PC-3 (cell line): Measurements from ENCODE around the gene RRBP1.

Experiments used
- CTCF ChIP-seq: fragments of 300-600 bp; sonication (generic); conservative IDR thresholded peaks from 2 replicates; pipeline ENCODE4 v1.5.1; 2017; ENCODE audit warnings: antibody characterized with exemption, low read depth, mild to moderate bottlenecking, low read length
- EZH2 ChIP-seq: fragments of 300-600 bp; sonication (generic); IDR thresholded peaks from one replicate; pipeline ENCODE4 v1.6.1; 2017; ENCODE audit warnings: antibody characterized with exemption, mild to moderate bottlenecking, low read length; ENCODE audit not compliant: unreplicated experiment

- TF ChIP-seq CTCF (no peak), EZH2 (no peak)
Measured at GRCh38 chr20:17614176-17614811, 67.7 kb downstream of the RRBP1 start.
